Adrenal gland (tissue), 12 donors: ENCODE results near the gene COL18A1. TPM values are rescaled to one million over a fixed set of nuclear protein-coding genes. Genes with fewer than 3 reads are reported as not detected.

Experiments
- DNase-seq, 7 donors: peaks; one replicate each; pipeline ENCODE4 v3.0.0-alpha.2; 2019 to 2020
- H3K27ac ChIP-seq, 5 donors: fragments of 200-600 bp; sonication (generic) in 4 of 5; 1 replicate in 3 of 5; 2 replicates in 2 of 5; pipeline versions ENCODE4 v1.5.1 to v1.8.0; 2016 to 2020; ENCODE audit warnings: mild to moderate bottlenecking in 1 of 5
- H3K27me3 ChIP-seq: fragments of 200-600 bp; 2 replicates; pipeline ENCODE4 v1.8.0; 2021
- H3K36me3 ChIP-seq, 2 donors: fragments of 200-600 bp; replicated peaks in 1 of 2; 1 replicate in 1 of 2; 2 replicates in 1 of 2; pipeline versions ENCODE4 v1.5.1 to v1.8.0; 2018 to 2022
- H3K4me1 ChIP-seq, 2 donors: fragments of 200-600 bp; replicated peaks in 1 of 2; 1 replicate in 1 of 2; 2 replicates in 1 of 2; pipeline versions ENCODE4 v1.5.1 to v1.8.0; 2018 to 2021
- H3K4me3 ChIP-seq, 4 donors: fragments of 200-600 bp; sonication (generic) in 3 of 4; one replicate each; pipeline ENCODE4 v1.5.1; 2016 to 2018
- H3K9me3 ChIP-seq, 3 donors: fragments of 200-600 bp; sonication (generic) in 1 of 3; replicated peaks in 1 of 3; 1 replicate in 2 of 3; 2 replicates in 1 of 3; pipeline versions ENCODE4 v1.5.1 to v1.8.0; 2016 to 2021
- CTCF ChIP-seq, 6 experiments: fragments of 450-650 bp in 4 of 6; fragments of 200-600 bp in 2 of 6; sonication (generic) in 1 of 6; IDR thresholded peaks; 1 replicate in 5 of 6; 2 replicates in 1 of 6; pipeline versions ENCODE4 v1.5.1 to v1.8.0; 2016 to 2021; ENCODE audit warnings: antibody characterized with exemption in 6 of 6, mild to moderate bottlenecking in 2 of 6, moderate library complexity in 1 of 6
- POLR2A ChIP-seq, 2 donors: fragments of 450-650 bp; IDR thresholded peaks; one replicate each; pipeline ENCODE4 v1.6.1; 2017; ENCODE audit warnings: antibody characterized with exemption in 2 of 2, mild to moderate bottlenecking in 2 of 2, moderate library complexity in 1 of 2
- WGBS, 4 donors: extraction: QIAGEN DNeasy Blood & Tissue Kit in 2 of 4; methylation state at CpG; one replicate each; pipeline versions ENCODE4 v1.1.5 to v1.1.7; 2013 to 2017; 5-methylcytosine and 5-hydroxymethylcytosine counted together
- intact Hi-C, 2 donors: fragments of 100-400 bp; cut with DNase I; formaldehyde crosslinking; loops; one replicate each; pipeline versions ENCODE4 v1.14.1 to v1.15.0; 2022 to 2023
- polyA plus RNA-seq, 3 donors: library from polyadenylated mRNA; stranded (reverse); fragments of 200-250 nt in 2 of 3; fragments of 350-450 nt in 1 of 3; fragmentation: Illumina TruSeq in 1 of 3; extraction: RNeasy Lipid Tissue Mini Kit (QIAGEN cat#74804) in 1 of 3; gene quantifications; one replicate each; pipeline ENCODE4 v1.2.3, GENCODE V29; 2013 to 2014
- total RNA-seq, 9 donors: library from RNA; depleted of rRNA in 4 of 9; stranded (reverse); fragments of >200 nt in 4 of 9; fragments of 120-200 nt in 1 of 9; fragmentation: NEBNext Ultra II Directional in 1 of 9; extraction: Animal tissue kit (Norgen Biotek cat#: 25700) in 1 of 9; gene quantifications; one replicate each; pipeline versions ENCODE4 v1.1.0 to v1.2.4, GENCODE V29; 2013 to 2023
- donor health status: healthy with polysubstance abuse.
- donor health status: Bipolar disorder and iron deficiency.
- donor health status: DM: yes; HTN: yes; CAD: no.
- donor health status: DM: no; HTN: no; CAD: no.
- donor health status: DM: no; HTN: no; CAD: no.
- donor health status: DM: yes; HTN: yes; CAD: no.

COL18A1 gene
- total and polyA plus RNA-seq, 12 donors = 10.9 to 244 (median 141) TPM

GRCh38 chr21:45448810-45449657 is 44.1 kb downstream of the COL18A1 start:
- Histone ChIP-seq H3K27me3 (no peaks in the 10 kb centered on the region), H3K27ac (no peak overlapping the region), H3K9me3 (no peaks in the 10 kb centered on the region), H3K4me3 (no peak overlapping the region), H3K4me1 (no peaks in the 10 kb centered on the region), H3K36me3 (no peaks in the 10 kb centered on the region)
- 81 to 86% (median 83%) methylated on average over 22 to 28 of the region's 28 CpGs for WGBS, 4 donors
- DNase-seq = no peak
- no peak for TF ChIP-seq POLR2A (IDR thresholded peaks at IDR 0.05)
- TF ChIP-seq CTCF (IDR thresholded peaks at IDR 0.05) = no peak
- intact Hi-C loops = no loop called here

DNA sequence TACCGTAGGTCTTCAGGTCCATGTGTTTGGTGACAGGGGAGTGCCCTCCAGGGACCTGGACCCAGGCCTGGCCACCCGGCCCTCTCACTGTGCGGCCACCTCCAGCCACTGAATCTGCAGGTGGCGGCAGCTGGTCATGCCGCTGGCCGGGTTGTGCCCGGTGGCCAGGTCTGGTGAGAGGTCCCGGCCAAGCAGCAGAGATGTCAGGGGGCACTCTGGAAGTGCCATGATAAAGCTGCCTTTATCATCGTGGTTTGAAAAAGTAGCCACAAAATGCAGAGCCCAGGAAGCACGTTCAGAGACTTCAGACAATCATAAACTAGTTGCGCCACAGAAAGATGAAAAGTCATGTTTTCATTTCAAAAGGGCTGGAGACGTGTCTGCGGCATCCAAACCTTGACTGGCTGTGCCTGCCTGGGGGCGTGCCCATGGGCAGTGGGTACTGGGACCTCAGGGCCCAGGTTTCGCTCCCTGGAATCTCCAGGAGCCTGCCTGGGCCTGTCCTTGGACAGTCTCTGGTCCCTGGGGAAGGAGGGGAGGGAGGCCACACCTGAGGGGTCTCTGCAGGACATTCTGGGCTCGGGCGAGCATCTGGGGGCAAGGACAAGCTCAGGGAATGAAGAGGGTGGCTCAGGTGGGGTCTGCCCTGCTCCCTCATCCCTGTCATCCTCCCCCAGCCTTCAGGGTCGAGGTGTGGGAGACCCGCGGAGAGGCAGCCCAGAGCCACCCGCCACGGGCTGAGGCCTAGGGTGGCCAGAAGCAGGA is 44.9 kb downstream of the COL18A1 start:
- intact Hi-C loops = no loop called here
- Histone ChIP-seq H3K9me3 (no peaks in the 10 kb centered on the region), H3K36me3 (no peaks in the 10 kb centered on the region), H3K27ac (no peak overlapping the region), H3K4me3 (no peak overlapping the region), H3K4me1 (no peaks in the 10 kb centered on the region), H3K27me3 (no peaks in the 10 kb centered on the region)
- no peak for TF ChIP-seq CTCF (IDR thresholded peaks at IDR 0.05)
- no peak for TF ChIP-seq POLR2A (IDR thresholded peaks at IDR 0.05)
- WGBS, 4 donors = 89 to 91% (median 91%) methylated on average over 10 to 22 of the region's 22 CpGs
- DNase-seq = no peak

DNA sequence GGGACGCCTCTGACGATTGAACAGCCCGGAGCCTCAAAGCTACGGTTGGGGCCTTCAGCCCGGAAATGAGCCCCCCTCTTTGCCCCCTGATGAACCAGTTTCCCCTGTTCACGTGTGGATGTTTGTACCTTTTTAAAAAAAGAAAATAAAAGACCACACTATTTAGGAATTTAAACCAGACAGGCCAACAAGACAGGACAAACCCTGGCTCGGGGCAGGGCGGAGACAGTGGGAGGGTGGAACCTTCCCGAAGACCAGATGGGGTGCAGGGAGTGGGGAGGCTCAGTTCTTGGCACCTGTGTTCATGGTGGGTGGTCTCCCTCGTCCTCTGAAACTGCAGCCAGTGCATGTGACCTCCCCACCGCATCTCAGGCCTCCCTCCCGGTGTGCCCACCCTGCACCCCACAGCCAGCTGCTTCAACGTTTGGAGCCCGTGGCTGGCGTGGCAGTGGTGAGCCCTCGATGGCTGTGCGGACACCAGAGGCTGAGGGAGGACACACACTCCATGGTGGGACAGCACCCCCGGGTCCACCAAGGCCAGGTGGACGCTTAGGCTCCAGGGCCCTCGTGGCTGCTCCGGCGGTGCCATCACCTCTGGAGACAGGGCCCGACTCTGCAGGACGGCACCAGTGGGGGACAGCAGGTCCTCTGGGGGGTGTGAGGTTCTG is 45.6 kb downstream of the COL18A1 start:
- Histone ChIP-seq H3K4me3 (no peak overlapping the region), H3K4me1 (no peaks in the 10 kb centered on the region), H3K27ac (no peak overlapping the region), H3K27me3 (no peaks in the 10 kb centered on the region), H3K9me3 (no peaks in the 10 kb centered on the region), H3K36me3 (no peaks in the 10 kb centered on the region)
- WGBS, 4 donors = 80 to 91% (median 86%) methylated on average over 11 to 24 of the region's 24 CpGs
- DNase-seq = no peak
- intact Hi-C loops = no loop called here
- TF ChIP-seq POLR2A (IDR thresholded peaks at IDR 0.05) (no peak), CTCF (IDR thresholded peaks at IDR 0.05) (no peak)

DNA sequence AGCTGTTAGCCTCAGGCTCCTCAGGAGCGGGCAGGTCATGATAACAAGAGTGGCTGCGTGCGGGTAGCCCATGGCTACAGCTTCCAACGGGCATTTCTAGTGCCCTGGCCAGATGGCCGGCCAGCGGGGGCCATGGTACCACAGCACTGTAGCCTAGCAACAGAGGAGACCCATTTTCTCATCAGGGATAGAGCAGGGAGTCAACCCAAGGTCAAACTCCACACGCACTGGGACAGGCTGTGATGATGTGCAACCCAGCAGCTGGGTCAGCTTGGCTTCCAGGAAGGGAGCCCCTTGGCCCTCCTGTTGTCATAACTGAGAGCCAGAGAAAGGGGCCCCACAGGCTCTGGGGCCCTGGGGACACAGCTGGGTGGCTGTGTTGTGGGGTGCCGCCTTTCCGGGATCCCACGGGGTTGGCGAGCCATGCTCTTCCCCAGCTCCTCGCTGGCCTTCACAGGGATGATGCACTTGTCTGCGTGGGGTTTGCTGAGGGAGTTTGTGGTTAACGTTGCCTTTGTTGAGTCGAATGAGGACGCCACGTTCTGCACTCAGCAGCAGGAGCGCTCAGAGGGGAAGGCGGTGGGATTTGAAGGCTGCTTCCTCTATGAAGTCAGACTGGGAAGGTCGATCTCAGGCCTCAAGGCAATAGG is 46.3 kb downstream of the COL18A1 start:
- WGBS, 4 donors = 66 to 85% (median 81%) methylated on average over 8 to 20 of the region's 20 CpGs
- TF ChIP-seq POLR2A (IDR thresholded peaks at IDR 0.05) (no peak), CTCF (IDR thresholded peaks at IDR 0.05) (no peak)
- Histone ChIP-seq H3K27ac (no peak overlapping the region), H3K27me3 (no peaks in the 10 kb centered on the region), H3K9me3 (no peaks in the 10 kb centered on the region), H3K36me3 (no peaks in the 10 kb centered on the region), H3K4me1 (no peaks in the 10 kb centered on the region), H3K4me3 (no peak overlapping the region)
- DNase-seq = no peak
- intact Hi-C loops = no loop called here
